Gastroesophageal sphincter (tissue), 3 donors: ENCODE results near the gene SEMA5B.

Experiments
- EP300 ChIP-seq: sonication (generic); formaldehyde crosslinking; IDR thresholded peaks from one replicate; pipeline ENCODE4 v1.6.1; 2017; ENCODE audit warnings: antibody characterized with exemption, mild to moderate bottlenecking
- POLR2A ChIP-seq, 2 donors: fragments of 450-650 bp; IDR thresholded peaks; one replicate each; pipeline ENCODE4 v1.6.1; 2017; ENCODE audit warnings: antibody characterized with exemption in 2 of 2, mild to moderate bottlenecking in 2 of 2, moderate library complexity in 1 of 2
- TF ChIP-seq, protein P1 (sequence below), 4 experiments: fragments of 200-600 bp in 2 of 4; fragments of 450-650 bp in 2 of 4; sonication (generic) in 1 of 4; IDR thresholded peaks; one replicate each; pipeline ENCODE4 v1.5.1; 2017 to 2019; ENCODE audit warnings: antibody characterized with exemption in 4 of 4, mild to moderate bottlenecking in 2 of 4, moderate library complexity in 2 of 4

DNA sequence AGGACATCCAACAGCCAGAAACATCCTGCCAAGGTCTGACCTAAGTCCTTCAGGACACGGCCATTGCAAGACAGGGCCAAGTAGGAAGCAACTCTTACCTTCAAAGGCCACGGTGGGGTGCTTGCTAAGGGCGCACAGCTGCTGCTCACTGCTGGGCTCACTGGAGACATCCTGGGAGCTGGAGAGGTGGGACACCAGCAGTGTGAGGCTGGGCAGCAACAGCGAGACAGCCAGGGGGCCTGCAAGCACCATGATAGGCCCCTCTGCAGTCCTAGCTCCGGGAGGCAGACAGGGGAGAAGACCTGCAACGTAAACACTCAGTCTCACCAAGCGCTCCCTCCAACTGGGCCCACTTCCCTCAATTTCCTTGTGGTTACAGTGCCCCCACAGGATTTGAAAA is 79.2 kb downstream of the SEMA5B start:
- TF ChIP-seq, protein P1, sequence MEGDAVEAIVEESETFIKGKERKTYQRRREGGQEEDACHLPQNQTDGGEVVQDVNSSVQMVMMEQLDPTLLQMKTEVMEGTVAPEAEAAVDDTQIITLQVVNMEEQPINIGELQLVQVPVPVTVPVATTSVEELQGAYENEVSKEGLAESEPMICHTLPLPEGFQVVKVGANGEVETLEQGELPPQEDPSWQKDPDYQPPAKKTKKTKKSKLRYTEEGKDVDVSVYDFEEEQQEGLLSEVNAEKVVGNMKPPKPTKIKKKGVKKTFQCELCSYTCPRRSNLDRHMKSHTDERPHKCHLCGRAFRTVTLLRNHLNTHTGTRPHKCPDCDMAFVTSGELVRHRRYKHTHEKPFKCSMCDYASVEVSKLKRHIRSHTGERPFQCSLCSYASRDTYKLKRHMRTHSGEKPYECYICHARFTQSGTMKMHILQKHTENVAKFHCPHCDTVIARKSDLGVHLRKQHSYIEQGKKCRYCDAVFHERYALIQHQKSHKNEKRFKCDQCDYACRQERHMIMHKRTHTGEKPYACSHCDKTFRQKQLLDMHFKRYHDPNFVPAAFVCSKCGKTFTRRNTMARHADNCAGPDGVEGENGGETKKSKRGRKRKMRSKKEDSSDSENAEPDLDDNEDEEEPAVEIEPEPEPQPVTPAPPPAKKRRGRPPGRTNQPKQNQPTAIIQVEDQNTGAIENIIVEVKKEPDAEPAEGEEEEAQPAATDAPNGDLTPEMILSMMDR (IDR thresholded peaks at IDR 0.05) = no peak
- TF ChIP-seq POLR2A (IDR thresholded peaks at IDR 0.05) (no peak), EP300 (no peak)
